GM12878 (cell line): ENCODE measurements around the gene ATP2A2. TPM values are rescaled to one million over a fixed set of nuclear protein-coding genes. Genes with fewer than 3 reads are reported as not detected.

ENCODE experiments used
- ATAC-seq: fragments of 200-7000 bp; cut with Tn5 transposase; 3 replicates; pipeline ENCODE4 v1.9.1; 2020; ENCODE audit warnings: mild to moderate bottlenecking, moderate library complexity
- BruUV-seq: library from RNA; stranded (reverse); fragments of 400-500 nt; replicated peaks from 2 replicates; lab custom pipeline; 2021; lab: Mats Ljungman, UMichigan
- CTCF ChIA-PET: fragments of 300-600 bp; sonication (Branson Sonifier 250); formaldehyde crosslinking; extraction: SDS; loops from one replicate; lab custom pipeline; 2021; ENCODE audit warnings: inconsistent platforms; lab: Yijun Ruan, JAX
- POLR2A ChIA-PET: fragments of 350-600 bp; formaldehyde crosslinking; extraction: SDS; loops from one replicate; lab custom pipeline; 2021; ENCODE audit warnings: inconsistent platforms; lab: Charles Lee
- RAD21 ChIA-PET: fragments of 300-600 bp; sonication (Branson Sonifier 250); formaldehyde crosslinking; loops from one replicate; lab custom pipeline; 2023; ENCODE audit warnings: antibody characterized with exemption; ENCODE audit not compliant: unreplicated experiment; lab: Charles Lee
- SMC1A ChIA-PET: fragments of 300-600 bp; sonication (Branson Sonifier 250); formaldehyde crosslinking; loops from one replicate; lab custom pipeline; 2023; ENCODE audit not compliant: unreplicated experiment, uncharacterized antibody; lab: Charles Lee
- DNase-seq: peaks from one replicate; pipeline ENCODE4 v3.0.0-alpha.2; 2011; ENCODE audit warnings: low read depth, low spot score
- FAIRE-seq: peaks from 3 replicates; lab custom pipeline; 2011; peaks lifted over from hg19 to GRCh38; lab: Jason Lieb, UNC
- H2AFZ ChIP-seq: 2 replicates; pipeline ENCODE4 v1.6.0; 2011; ENCODE audit warnings: low read depth, low read length, control low read depth; ENCODE audit not compliant: control insufficient read depth
- H3K27ac ChIP-seq: 2 replicates; pipeline ENCODE4 v1.5.1; 2011; ENCODE audit warnings: control low read depth; ENCODE audit not compliant: control insufficient read depth, insufficient read depth
- H3K27me3 ChIP-seq, 2 experiments: replicated peaks in 1 of 2; 2 replicates each; pipeline versions ENCODE4 v1.6.0 to v1.6.1; 2011; ENCODE audit warnings: low read length in 1 of 2; ENCODE audit not compliant: control insufficient read depth in 2 of 2, insufficient read depth in 2 of 2
- H3K36me3 ChIP-seq, 2 experiments: 2 replicates each; pipeline ENCODE4 v1.5.1; 2011; ENCODE audit warnings: low read length in 1 of 2; ENCODE audit not compliant: control insufficient read depth in 2 of 2, insufficient read depth in 2 of 2
- H3K4me1 ChIP-seq: 2 replicates; pipeline ENCODE4 v1.6.1; 2011; ENCODE audit warnings: mild to moderate bottlenecking, low read length, moderate library complexity, mixed read lengths; ENCODE audit not compliant: control insufficient read depth, insufficient read depth
- H3K4me2 ChIP-seq: 2 replicates; pipeline ENCODE4 v1.6.0; 2011; ENCODE audit warnings: control low read depth; ENCODE audit not compliant: control insufficient read depth, insufficient read depth
- H3K4me3 ChIP-seq: fragments of 200-600 bp; sonication (generic); 2 replicates; pipeline ENCODE4 v1.5.1; 2016
- H3K79me2 ChIP-seq: 2 replicates; pipeline ENCODE4 v1.6.0; 2011; ENCODE audit warnings: low read length; ENCODE audit not compliant: control insufficient read depth, insufficient read depth
- H3K9ac ChIP-seq: 2 replicates; pipeline ENCODE4 v1.8.0; 2011; ENCODE audit warnings: low read length, control low read depth, mixed read lengths; ENCODE audit not compliant: control insufficient read depth, insufficient read depth
- H3K9me3 ChIP-seq: replicated peaks from 3 replicates; pipeline ENCODE4 v1.5.1; 2011; ENCODE audit warnings: mild to moderate bottlenecking, low read length; ENCODE audit not compliant: control insufficient read depth, insufficient read depth
- H4K20me1 ChIP-seq: 2 replicates; pipeline ENCODE4 v1.6.0; 2011; ENCODE audit not compliant: control insufficient read depth, insufficient read depth
- ATF7 ChIP-seq: fragments of 450-650 bp; IDR thresholded peaks from 2 replicates; pipeline ENCODE4 v1.6.1; 2016; ENCODE audit warnings: low read depth, mild to moderate bottlenecking
- BCLAF1 ChIP-seq: fragments of 450-650 bp; IDR thresholded peaks from 2 replicates; pipeline ENCODE4 v1.6.1; 2017; ENCODE audit warnings: antibody characterized with exemption, mild to moderate bottlenecking, moderate library complexity
- CUX1 ChIP-seq: IDR thresholded peaks from 2 replicates; pipeline ENCODE4 v1.6.1; 2012; ENCODE audit warnings: improper control_type of control experiment, low read depth, low read length; ENCODE audit not compliant: insufficient replicate concordance
- JUNB ChIP-seq: IDR thresholded peaks from 2 replicates; pipeline ENCODE4 v1.6.1; 2016; ENCODE audit warnings: antibody characterized with exemption, mild to moderate bottlenecking
- MEF2B ChIP-seq: fragments of 450-650 bp; IDR thresholded peaks from 2 replicates; pipeline ENCODE4 v1.6.1; 2018; ENCODE audit warnings: mild to moderate bottlenecking, moderate library complexity; ENCODE audit not compliant: partially characterized antibody, poor library complexity, severe bottlenecking
- MTA3 ChIP-seq: IDR thresholded peaks from 2 replicates; pipeline ENCODE4 v1.6.1; 2012; ENCODE audit warnings: low read length, inconsistent platforms, borderline replicate concordance
- NBN ChIP-seq: fragments of 450-650 bp; IDR thresholded peaks from 2 replicates; pipeline ENCODE4 v1.6.1; 2016
- PBX3 ChIP-seq: IDR thresholded peaks from 2 replicates; pipeline ENCODE4 v1.6.1; 2011; ENCODE audit warnings: mild to moderate bottlenecking, low read depth, low read length, moderate library complexity; ENCODE audit not compliant: insufficient replicate concordance
- RB1 ChIP-seq: fragments of 450-650 bp; formaldehyde crosslinking; IDR thresholded peaks from 2 replicates; pipeline ENCODE4 v1.6.1; 2017; ENCODE audit warnings: mild to moderate bottlenecking, borderline replicate concordance
- RELB ChIP-seq: fragments of 450-650 bp; IDR thresholded peaks from 2 replicates; pipeline ENCODE4 v1.6.1; 2017; ENCODE audit warnings: low read depth, mild to moderate bottlenecking, moderate library complexity
- WGBS: methylation state at CpG from one replicate; pipeline ENCODE4 v1.1.6; 2016; ENCODE audit warnings: low lambda C conversion rate; ENCODE audit not compliant: insufficient replicate concordance, insufficient coverage; ENCODE audit errors: missing lambda C conversion rate; 5-methylcytosine and 5-hydroxymethylcytosine counted together
- in situ Hi-C: fragments of 300-500 bp; cut with MboI; formaldehyde crosslinking; loops from 9 replicates; pipeline ENCODE4 v1.14.3; 2018; ENCODE audit warnings: mixed read lengths
- intact Hi-C: fragments of 100-400 bp; cut with micrococcal nuclease; formaldehyde crosslinking; loops from one replicate; pipeline ENCODE4 v1.14.2; 2022; ENCODE audit not compliant: unreplicated experiment
- polyA plus RNA-seq, 11 experiments: library from polyadenylated mRNA; depleted of rRNA in 4 of 11; unstranded in 6 of 11; stranded (reverse) in 5 of 11; fragments of >200 nt; fragmentation: Nextera tagmentation in 4 of 11; fragmentation: Illumina TruSeq in 1 of 11; extraction: Ambion mirVana in 4 of 11; extraction: Trizol in 1 of 11; gene quantifications; 1 replicate in 1 of 11; 2 replicates in 10 of 11; pipeline versions ENCODE4 v1.2.1 to v1.2.3, GENCODE V29; 2011 to 2016; ENCODE audit warnings: inconsistent platforms in 2 of 11, missing spikeins in 2 of 11, low read depth in 1 of 11
- total RNA-seq, 4 experiments: library from RNA; depleted of rRNA in 3 of 4; stranded (reverse); fragments of >200 nt in 3 of 4; fragmentation: Illumina TruSeq in 1 of 4; extraction: Trizol in 1 of 4; gene quantifications; 2 replicates each; pipeline versions ENCODE4 v1.2.1 to v1.2.3, GENCODE V29; 2013 to 2021

ATP2A2 gene
- total and polyA plus RNA-seq, 10 of the 15 experiments (the other 5 are each of a cell fraction or from before 2014, with no cell fraction given) = 3.7 to 133 (median 34.4) TPM

- in situ Hi-C loops = no loop called here
- no peak overlapping the region; the same call in 1 of the 2 replicates for H3K9ac ChIP-seq
- intact Hi-C loops = no loop called here
- 0 out of 2 replicates have a peak, but pooled peaks have one; percentile 74 for TF ChIP-seq RB1
- TF ChIP-seq ATF7 = peak; percentile 70; the same call in 1 of the 2 replicates
- TF ChIP-seq NBN = peak; percentile 60; the same call in 1 of the 2 replicates
- TF ChIP-seq MEF2B = peak; percentile 98
- TF ChIP-seq MTA3 = peak; percentile 43; the same call in 1 of the 2 replicates
- TF ChIP-seq RELB = peak; percentile 35; the same call in 1 of the 2 replicates
- TF ChIP-seq PBX3 = peak; percentile 61
- no peak for TF ChIP-seq BCLAF1
- TF ChIP-seq CUX1 = no peak
- no peak for TF ChIP-seq JUNB
These were observed 90.5 kb downstream of the ATP2A2 start for GRCh38 chr12:110371408-110372055.

More at GRCh38 chr12:110371408-110372055, 90.5 kb downstream of the ATP2A2 start:
- Histone ChIP-seq H3K4me3 (no peak overlapping the region), H3K27me3 (no peaks in the 10 kb centered on the region), H3K36me3 (peaks cover 22 to 23% of the 10 kb centered on the region in 2 experiments), H3K4me1 (peaks cover 21% of the 10 kb centered on the region), H3K4me2 (peak overlapping the region; percentile 30), H3K79me2 (no peaks in the 10 kb centered on the region), H3K27ac (peak overlapping the region; percentile 37), H4K20me1 (no peaks in the 10 kb centered on the region), H2AFZ (peak overlapping the region; percentile 15; the same call in 1 of the 2 replicates), H3K9me3 (no peaks in the 10 kb centered on the region)
- CTCF ChIA-PET = interaction anchor here (0.7 to 1.9 kb wide), 6 partner anchors 10 to 231 kb away, joined by 3 to 7 read pairs (median 4); no protein-coding TSS in a partner anchor
- no TSS peak for BruUV-seq
- RAD21 ChIA-PET = interaction anchor here (0.9 to 2.0 kb wide), 5 partner anchors 14 to 79 kb away, joined by 3 to 10 read pairs (median 5); partner anchors contain the start of gene ARPC3
- SMC1A ChIA-PET = interaction anchor here (1.0 to 1.7 kb wide), 6 partner anchors 13 to 48 kb away, joined by 3 to 10 read pairs (median 4); no protein-coding TSS in a partner anchor
- whole genome bisulfite sequencing = 22% methylated on average over 13 of the region's 13 CpGs
- ATAC-seq = peak; percentile 88
- peak; percentile 57 for DNase-seq
- FAIRE-seq = no peak
- POLR2A ChIA-PET = interaction anchor here (0.6 to 1.1 kb wide), 5 partner anchors 8 to 335 kb away, joined by 3 to 9 read pairs (median 3); no protein-coding TSS in a partner anchor
